ENCODE measurements around the gene MYOF.

GRCh38 chr10:93271347-93271746 lies 210.8 kb downstream of the MYOF start:
- TF ChIP-seq EZH2 (IDR thresholded peaks at IDR 0.05; ENCODE audit: low read length) (no peak), CTCF (optimal IDR thresholded peaks at IDR 0.05 in 1 of 3, IDR thresholded peaks at IDR 0.05 in 1 of 3, conservative IDR thresholded peaks at IDR 0.05 in 1 of 3; ENCODE audit: extremely low read depth in 1 of 3, insufficient read depth in 2 of 3, low read length in 3 of 3) (no peak)
